Bone marrow (tissue), 2 donors: ENCODE data around the gene MROH2B.
"Not testable (repeated sequence)": the region's sequence is repeated elsewhere in the genome, so short reads cannot be mapped to it uniquely, and the experiment has no call there.

Source experiments
- DNase-seq, 2 donors: peaks; one replicate each; lab custom pipeline; 2025; lab: John Stamatoyannopoulos, UW

Gene MROH2B

GRCh38 chr5:41022600-41022999 lies 48.5 kb downstream of the MROH2B start:
- not testable (repeated sequence) for DNase-seq

DNA sequence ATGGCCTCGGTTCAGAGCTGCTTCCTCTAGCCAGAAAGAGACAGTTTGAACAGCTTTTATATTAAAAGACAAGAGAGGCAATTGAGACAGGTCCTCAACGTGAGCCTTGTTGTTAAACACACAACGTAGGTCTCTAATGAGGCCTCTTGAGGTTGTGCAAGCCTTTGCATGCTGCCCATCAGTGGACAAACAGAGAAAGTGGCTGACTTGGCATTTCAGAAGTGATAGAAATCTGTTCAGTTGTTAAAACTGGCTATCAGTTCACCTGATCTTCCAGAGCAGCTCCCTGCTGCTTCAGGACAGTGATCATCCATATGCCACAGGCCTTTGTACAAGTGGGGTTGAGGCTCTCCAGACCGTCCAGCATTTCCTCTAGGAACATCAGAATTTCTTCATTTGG lies 58.8 kb downstream of the MROH2B start:
- DNase-seq, result no peak

DNA sequence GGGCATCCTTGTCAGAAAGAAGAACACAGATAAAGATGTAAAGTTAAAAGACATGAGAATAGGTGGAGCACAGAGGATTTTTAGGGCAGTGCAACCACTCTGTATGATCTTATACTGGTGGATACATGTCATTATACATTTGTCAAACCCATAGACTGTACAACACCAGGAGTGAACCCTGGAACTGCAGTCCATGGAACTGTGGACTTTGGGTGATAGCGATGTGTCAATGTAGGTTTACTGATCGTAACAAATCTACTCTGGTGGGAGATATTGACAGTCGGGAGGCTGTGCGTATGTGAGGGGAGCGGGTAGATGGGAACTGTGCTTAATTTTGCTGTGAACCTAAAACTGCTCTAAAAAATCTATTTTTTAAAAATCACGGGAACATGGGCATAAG lies 60.6 kb downstream of the MROH2B start:
- DNase-seq, result no peak

DNA sequence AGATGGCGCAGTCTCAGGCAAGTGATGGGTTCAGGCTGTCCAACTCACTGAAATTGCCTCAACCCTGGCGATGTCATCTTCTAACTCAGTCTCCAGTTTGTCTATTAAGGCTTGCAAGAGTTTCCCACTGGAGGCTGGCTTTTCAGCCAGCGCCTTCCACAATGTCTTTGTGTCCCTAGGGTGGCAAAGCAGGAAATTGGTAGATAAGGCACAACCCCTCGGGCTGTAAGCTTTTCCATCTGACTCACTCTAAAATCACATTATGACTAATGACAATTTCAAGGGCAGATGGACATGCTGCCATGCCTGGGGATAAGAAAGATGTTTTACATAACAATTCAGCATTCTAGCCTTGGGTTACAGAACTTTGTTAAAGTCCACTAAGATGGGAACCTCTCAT lies 61.9 kb downstream of the MROH2B start:
- DNase-seq, result no peak

GRCh38 chr5:41004931-41005330 lies 66.2 kb downstream of the MROH2B start:
- no peak for DNase-seq

DNA sequence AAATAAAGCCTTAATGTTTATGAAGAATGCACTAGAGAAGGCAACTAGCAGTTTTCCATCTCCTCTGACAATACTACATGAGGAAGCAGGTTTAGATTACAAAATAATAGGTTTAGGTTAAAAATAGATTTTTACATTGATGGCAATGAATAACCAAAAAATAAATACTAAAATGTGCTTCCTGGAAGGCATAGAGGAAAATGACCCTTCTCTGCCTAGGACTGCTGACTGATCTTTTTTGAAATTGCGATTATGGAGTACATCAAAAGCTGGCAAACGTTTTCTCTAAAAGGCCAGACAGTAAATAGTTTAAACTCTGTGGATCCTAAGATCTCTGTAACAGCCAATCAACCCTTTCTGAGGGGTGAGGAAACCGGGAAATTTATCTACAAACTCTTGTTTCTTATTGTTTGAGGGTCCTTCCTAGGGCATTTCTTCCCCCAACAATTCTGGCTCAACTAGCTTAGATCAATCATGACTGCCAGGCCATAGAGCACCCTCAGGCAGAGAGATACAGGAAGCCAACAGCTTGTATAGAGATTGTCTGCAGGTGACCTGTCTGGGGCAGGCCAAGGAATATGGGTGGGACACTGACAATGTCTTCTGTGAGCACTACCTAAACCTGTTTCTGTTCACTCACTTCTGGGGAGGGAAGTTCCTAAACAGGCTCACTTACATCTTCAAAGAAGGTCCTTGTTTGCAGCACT lies 67.3 kb downstream of the MROH2B start:
- no peak for DNase-seq

GRCh38 chr5:40999966-41000365 lies 71.2 kb downstream of the MROH2B start:
- DNase-seq, result no peak

- no peak for DNase-seq
Observed at GRCh38 chr5:40999142-40999541, 72.0 kb downstream of the MROH2B start.

- DNase-seq, result no peak
Observed at GRCh38 chr5:40995801-40996586, 75.1 kb downstream of the MROH2B start.

GRCh38 chr5:40991981-40992559 lies 79.1 kb downstream of the MROH2B start:
- no peak for DNase-seq

GRCh38 chr5:40991168-40991980 lies 79.8 kb downstream of the MROH2B start:
- DNase-seq, result no peak

DNA sequence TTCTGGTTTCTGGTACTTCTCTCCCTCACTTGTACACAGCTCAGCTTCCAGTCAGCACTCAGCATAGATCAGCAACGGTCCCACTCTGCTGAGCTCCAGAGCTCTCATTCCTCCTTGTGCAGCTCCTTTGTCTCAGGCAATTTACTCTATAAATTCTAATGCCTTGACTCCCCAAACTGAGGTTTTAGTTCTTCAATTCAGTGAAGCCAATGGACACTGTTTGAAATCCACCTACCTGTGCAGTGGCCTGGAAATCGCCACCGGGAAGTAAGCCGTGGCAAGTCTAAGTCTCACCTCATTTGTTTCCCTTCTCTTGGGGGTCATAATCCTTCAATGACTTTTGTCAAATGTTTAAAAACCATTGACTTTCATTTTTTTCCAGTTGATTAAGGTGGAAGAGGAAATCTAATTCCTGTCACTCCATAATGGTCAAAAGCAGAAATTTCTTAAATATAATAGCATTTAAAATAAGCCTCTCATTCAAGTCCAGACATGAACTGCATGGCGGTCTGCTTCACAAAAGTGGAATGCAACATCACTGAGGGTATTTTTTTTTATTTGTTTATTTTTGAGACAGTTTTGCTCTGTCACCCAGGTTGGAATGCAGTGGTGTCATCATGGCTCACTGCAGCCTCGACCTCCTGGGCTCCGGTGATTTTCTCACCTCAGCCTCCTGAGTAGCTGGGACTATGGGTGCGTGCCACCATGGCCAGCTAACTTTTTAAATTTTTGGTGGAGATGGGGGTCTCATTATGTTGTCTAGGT lies 82.2 kb downstream of the MROH2B start:
- no peak for DNase-seq

- DNase-seq, result no peak
Observed at GRCh38 chr5:40987349-40987748, 83.8 kb downstream of the MROH2B start.

GRCh38 chr5:40986666-40987065 lies 84.5 kb downstream of the MROH2B start:
- DNase-seq, result no peak

- no peak for DNase-seq
Observed at GRCh38 chr5:40985501-40985900, 85.6 kb downstream of the MROH2B start.

- no peak for DNase-seq
Observed at GRCh38 chr5:40984884-40985283, 86.3 kb downstream of the MROH2B start.

GRCh38 chr5:40983781-40984180 lies 87.4 kb downstream of the MROH2B start:
- no peak for DNase-seq

GRCh38 chr5:40981420-40981819 lies 89.7 kb downstream of the MROH2B start:
- no peak for DNase-seq

DNA sequence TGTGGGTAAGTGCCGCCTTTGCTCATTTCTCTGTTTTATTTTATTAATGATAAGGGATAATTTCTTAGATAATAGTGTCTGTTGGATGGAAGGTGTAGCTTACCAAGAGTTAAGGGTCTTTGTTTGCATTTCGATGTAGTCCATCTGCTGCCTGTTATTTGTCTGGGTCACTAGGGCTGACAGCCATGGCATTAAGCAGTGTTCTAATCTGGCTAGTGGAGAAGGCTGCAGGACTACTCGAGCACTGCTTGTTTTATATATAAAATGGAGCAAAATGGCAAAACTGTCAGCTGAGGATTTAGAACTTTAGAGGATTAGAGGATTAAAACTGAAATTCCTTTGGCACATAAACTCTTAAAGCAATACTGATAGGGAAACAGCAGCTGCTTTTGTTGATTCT lies 94.3 kb downstream of the MROH2B start:
- DNase-seq, result no peak

- DNase-seq, result no peak
Observed at GRCh38 chr5:40976041-40976440, 95.1 kb downstream of the MROH2B start.

- no peak for DNase-seq
Observed at GRCh38 chr5:40973364-40974004, 97.7 kb downstream of the MROH2B start.
